GM18498 (cell line): ENCODE results near the gene TSPEAR.

Source experiments
- ATAC-seq: cut with Tn5 transposase; IDR thresholded peaks from one replicate; pipeline ENCODE4 v1.9.1; 2021; ENCODE audit warnings: mild to moderate bottlenecking, moderate library complexity; ENCODE audit not compliant: unreplicated experiment

The TSPEAR gene

GRCh38 chr21:44533121-44533890 is 178.1 kb downstream of the TSPEAR start:
- ATAC-seq: no peak

- no peak for ATAC-seq
These were observed 178.7 kb downstream of the TSPEAR start for GRCh38 chr21:44532712-44533111.

- ATAC-seq: no peak
These were observed 179.5 kb downstream of the TSPEAR start for GRCh38 chr21:44531606-44532564.

- no peak for ATAC-seq
These were observed 180.3 kb downstream of the TSPEAR start for GRCh38 chr21:44530903-44531605.

GRCh38 chr21:44530221-44530902 is 181.0 kb downstream of the TSPEAR start:
- ATAC-seq: no peak

- ATAC-seq: no peak
These were observed 181.8 kb downstream of the TSPEAR start for GRCh38 chr21:44529503-44530125.

GRCh38 chr21:44529011-44529421 is 182.4 kb downstream of the TSPEAR start:
- ATAC-seq: no peak

GRCh38 chr21:44528634-44528995 is 182.8 kb downstream of the TSPEAR start:
- no peak for ATAC-seq

- ATAC-seq: no peak
These were observed 183.3 kb downstream of the TSPEAR start for GRCh38 chr21:44527983-44528633.

- no peak for ATAC-seq
These were observed 184.0 kb downstream of the TSPEAR start for GRCh38 chr21:44527156-44527982.

- no peak for ATAC-seq
These were observed 185.0 kb downstream of the TSPEAR start for GRCh38 chr21:44526096-44526997.

GRCh38 chr21:44525391-44526095 is 185.8 kb downstream of the TSPEAR start:
- no peak for ATAC-seq

GRCh38 chr21:44524414-44525371 is 186.7 kb downstream of the TSPEAR start:
- no peak for ATAC-seq

GRCh38 chr21:44523567-44524413 is 187.6 kb downstream of the TSPEAR start:
- no peak for ATAC-seq

GRCh38 chr21:44522753-44523204 is 188.6 kb downstream of the TSPEAR start:
- no peak for ATAC-seq
